SKM-1 (cell line): Measurements from ENCODE around the gene SLC48A1.

ENCODE experiments used
- DNase-seq: peaks from one replicate; lab custom pipeline; 2025; ENCODE audit not compliant: unreplicated experiment; lab: John Stamatoyannopoulos, UW

Gene SLC48A1

GRCh38 chr12:47822401-47822800 lies 49.4 kb downstream of the SLC48A1 start:
- DNase-seq: no peak

DNA sequence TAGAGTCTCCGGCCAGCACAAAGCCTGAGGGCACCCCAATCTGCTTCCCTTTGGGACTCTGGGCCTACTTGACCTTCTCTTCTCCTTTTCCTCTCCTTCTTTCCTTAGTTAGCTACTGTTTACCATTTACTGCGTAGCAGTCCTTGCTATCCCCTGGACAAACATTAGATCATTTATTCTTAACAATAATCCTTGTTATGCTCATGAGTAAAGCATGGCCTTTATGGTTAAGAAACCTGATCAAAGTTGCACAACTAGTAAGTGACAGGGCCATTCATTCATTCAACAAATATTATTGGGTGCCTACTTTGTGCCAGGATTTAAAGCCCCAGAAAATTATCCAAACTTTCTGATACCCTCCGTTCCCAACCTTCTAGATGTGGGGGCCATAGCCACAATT lies 49.8 kb downstream of the SLC48A1 start:
- DNase-seq: no peak

DNA sequence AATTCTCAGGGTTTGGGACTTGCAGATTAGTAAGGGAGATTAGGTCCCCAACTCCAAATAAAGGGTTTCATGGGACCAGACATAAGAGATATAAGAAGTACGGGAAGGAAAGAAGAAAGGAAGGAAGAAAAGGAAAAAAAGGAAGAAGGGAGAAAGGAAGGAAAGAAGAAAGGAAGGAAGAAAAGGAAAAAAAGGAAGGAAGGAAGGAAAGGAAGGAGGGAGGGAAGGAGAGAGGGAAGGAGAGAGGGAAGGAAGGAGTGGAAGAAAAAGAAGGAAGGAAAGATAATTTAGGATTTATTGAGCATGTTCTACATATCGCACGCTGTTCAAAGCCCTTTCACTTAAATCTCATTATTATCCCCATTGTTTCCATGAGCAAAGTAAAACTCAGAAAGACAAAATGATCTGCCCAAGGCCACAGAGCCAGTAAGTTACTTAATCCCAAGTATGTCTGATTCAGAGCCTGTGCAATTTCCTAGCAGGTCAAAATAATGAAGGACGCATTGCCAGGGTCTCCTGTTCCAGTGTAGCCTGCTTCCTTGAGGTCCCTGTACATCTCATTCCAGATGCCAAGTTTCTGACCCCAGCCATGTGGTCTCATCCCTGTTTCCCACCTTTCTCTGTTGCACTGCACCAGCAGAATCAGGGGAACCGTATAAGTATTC lies 50.5 kb downstream of the SLC48A1 start:
- DNase-seq: no peak

GRCh38 chr12:47824198-47824597 lies 51.2 kb downstream of the SLC48A1 start:
- no peak for DNase-seq

GRCh38 chr12:47824635-47825034 lies 51.6 kb downstream of the SLC48A1 start:
- no peak for DNase-seq

- no peak for DNase-seq
Measured at GRCh38 chr12:47825173-47825639, 52.2 kb downstream of the SLC48A1 start.

DNA sequence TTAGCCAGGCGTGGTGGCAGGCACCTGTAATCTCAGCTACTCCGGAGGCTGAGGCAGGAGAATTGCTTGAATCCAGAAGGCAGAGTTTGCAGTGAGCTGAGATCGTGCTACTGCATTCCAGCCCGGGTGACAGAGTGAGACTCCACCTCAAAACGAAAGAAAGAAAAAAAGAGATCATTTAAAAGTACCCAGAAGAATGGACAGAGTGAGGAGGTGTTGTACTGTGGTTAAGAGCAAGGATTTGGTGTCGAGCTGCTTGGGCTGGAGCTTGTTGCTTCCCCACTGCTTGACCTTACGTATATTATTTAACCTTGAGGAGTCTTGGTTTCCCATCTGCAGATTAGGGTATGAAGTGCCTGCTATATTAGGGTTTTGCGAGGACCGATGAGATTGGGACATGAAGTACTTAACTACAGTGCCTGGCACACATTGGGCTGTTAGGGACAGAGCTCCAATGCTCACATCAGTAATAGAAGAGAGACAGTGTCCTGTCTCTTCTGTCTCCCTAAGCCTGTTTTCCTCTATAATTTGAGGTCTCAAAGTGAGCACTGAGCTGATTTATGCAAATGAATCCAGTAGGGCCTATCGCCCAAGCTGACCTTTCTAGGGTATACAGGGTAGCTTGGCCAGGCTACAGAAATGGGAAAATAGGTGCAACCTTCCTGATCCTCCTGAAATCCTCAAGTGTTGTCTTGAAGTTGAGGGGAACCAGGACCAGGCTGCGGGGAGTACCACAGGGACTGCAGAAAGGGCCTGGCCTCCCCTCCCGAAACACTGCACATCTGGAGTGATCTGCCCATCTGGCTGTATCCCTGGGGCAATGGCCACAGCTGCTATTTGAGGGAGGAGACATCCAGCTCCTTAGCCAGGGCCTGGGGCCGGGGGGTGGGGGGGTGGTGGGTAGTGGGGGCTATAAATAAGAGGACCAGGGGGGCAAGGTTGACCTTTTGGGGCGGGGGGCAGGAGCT lies 55.3 kb downstream of the SLC48A1 start:
- no peak for DNase-seq

- no peak for DNase-seq
Measured at GRCh38 chr12:47828976-47829482, 56.0 kb downstream of the SLC48A1 start.

- no peak for DNase-seq
Measured at GRCh38 chr12:47829584-47829983, 56.5 kb downstream of the SLC48A1 start.
